NB4 (cell line): ENCODE data around the gene ATG13.

ENCODE experiments used
- DNase-seq: peaks from one replicate; pipeline ENCODE4 v3.0.0; 2010; ENCODE audit warnings: low read depth
- H3K4me3 ChIP-seq: one replicate; pipeline ENCODE4 v1.5.1; 2011; ENCODE audit warnings: mild to moderate bottlenecking, low read depth, low read length, moderate library complexity
- MYC ChIP-seq: IDR thresholded peaks from 2 replicates; pipeline ENCODE4 v1.6.1; 2011; ENCODE audit warnings: low read depth, low read length
- POLR2A ChIP-seq: IDR thresholded peaks from 2 replicates; pipeline ENCODE4 v1.6.1; 2011; ENCODE audit warnings: mild to moderate bottlenecking; ENCODE audit not compliant: insufficient read length; ENCODE audit errors: extremely low read depth
- TF ChIP-seq, protein P1 (sequence below): IDR thresholded peaks from 2 replicates; pipeline ENCODE4 v1.6.1; 2011; ENCODE audit warnings: low read depth, low read length
- TF ChIP-seq, protein P2 (sequence below): IDR thresholded peaks from one replicate; pipeline ENCODE4 v1.5.1; 2012; ENCODE audit warnings: low read depth, low read length

Gene ATG13

DNA sequence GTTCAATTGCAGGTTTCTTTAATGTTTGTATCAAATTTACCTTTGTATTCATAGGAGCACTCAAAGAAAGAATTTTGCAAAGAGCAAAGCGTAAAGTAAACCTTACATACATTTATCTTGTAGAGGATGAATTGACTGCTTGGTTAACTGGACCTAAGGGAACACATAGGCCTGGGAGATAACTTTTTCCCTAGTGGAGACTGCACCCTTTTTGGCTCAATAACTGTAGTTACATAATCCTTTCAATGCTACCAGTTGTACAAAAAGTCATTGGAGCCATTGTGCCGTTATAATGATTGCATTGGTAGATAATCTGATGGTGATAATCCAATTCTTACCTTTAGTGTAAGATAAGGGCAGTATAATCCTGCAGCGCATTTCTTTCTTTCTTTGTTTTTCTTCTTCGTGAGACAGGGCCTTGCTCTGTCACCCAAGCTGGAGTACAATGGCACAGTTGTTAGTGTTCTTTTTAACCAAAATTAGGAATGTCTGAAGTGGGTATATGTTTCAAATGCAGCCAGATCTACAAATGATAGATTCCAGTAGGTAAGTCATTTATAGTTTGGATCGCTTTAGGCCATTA lies 18.3 kb downstream of the ATG13 start:
- no peak overlapping the region for H3K4me3 ChIP-seq
- no peak for TF ChIP-seq MYC
- no peak for TF ChIP-seq POLR2A
- TF ChIP-seq, protein P1, sequence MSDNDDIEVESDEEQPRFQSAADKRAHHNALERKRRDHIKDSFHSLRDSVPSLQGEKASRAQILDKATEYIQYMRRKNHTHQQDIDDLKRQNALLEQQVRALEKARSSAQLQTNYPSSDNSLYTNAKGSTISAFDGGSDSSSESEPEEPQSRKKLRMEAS: no peak
- TF ChIP-seq, protein P2, sequence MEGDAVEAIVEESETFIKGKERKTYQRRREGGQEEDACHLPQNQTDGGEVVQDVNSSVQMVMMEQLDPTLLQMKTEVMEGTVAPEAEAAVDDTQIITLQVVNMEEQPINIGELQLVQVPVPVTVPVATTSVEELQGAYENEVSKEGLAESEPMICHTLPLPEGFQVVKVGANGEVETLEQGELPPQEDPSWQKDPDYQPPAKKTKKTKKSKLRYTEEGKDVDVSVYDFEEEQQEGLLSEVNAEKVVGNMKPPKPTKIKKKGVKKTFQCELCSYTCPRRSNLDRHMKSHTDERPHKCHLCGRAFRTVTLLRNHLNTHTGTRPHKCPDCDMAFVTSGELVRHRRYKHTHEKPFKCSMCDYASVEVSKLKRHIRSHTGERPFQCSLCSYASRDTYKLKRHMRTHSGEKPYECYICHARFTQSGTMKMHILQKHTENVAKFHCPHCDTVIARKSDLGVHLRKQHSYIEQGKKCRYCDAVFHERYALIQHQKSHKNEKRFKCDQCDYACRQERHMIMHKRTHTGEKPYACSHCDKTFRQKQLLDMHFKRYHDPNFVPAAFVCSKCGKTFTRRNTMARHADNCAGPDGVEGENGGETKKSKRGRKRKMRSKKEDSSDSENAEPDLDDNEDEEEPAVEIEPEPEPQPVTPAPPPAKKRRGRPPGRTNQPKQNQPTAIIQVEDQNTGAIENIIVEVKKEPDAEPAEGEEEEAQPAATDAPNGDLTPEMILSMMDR: no peak
- DNase-seq: no peak

- no peak for DNase-seq
- TF ChIP-seq MYC: no peak
- TF ChIP-seq, protein P2: no peak
- TF ChIP-seq, protein P1: no peak
- TF ChIP-seq POLR2A: no peak
- no peak overlapping the region for H3K4me3 ChIP-seq
Measured at GRCh38 chr11:46637546-46637945, 20.2 kb downstream of the ATG13 start.

- TF ChIP-seq MYC: peak; percentile 61
- TF ChIP-seq, protein P2: no peak
- TF ChIP-seq, protein P1: peak; percentile 51; the same call in 1 of the 2 replicates
- TF ChIP-seq POLR2A: no peak
- H3K4me3 ChIP-seq: no peak overlapping the region
- DNase-seq: peak; percentile 98
Measured at GRCh38 chr11:46639197-46639839, 22.0 kb downstream of the ATG13 start.

- DNase-seq: no peak
- no peak overlapping the region for H3K4me3 ChIP-seq
- TF ChIP-seq, protein P1: no peak
- TF ChIP-seq MYC (no peak), POLR2A (no peak)
- TF ChIP-seq, protein P2: no peak
Measured at GRCh38 chr11:46640036-46640788, 22.9 kb downstream of the ATG13 start.

- no peak overlapping the region for H3K4me3 ChIP-seq
- no peak for DNase-seq
- TF ChIP-seq, protein P1: no peak
- TF ChIP-seq, protein P2: no peak
- TF ChIP-seq MYC (no peak), POLR2A (no peak)
Measured at GRCh38 chr11:46641639-46642038, 24.3 kb downstream of the ATG13 start.
